ENCODE measurements around the gene RPL10. TPM values are rescaled to one million over a fixed set of nuclear protein-coding genes. Genes with fewer than 3 reads are reported as not detected.

The RPL10 gene
- total RNA-seq, 2 experiments from 2014 or later, result 5,036 to 5,204 TPM

- intact Hi-C loops (cut with DNase I, micrococcal nuclease), result loop anchor here in 1 of 2 experiments (10.0 kb wide), 1 partner anchor 45 kb away; the partner anchor contains the start of gene UBL4A
- ChIA-PET POLR2A (interaction anchor here (1.2 to 1.7 kb wide), 2 partner anchors 41 to 76 kb away, joined by 3 read pairs; partner anchors contain the start of genes FAM3A and RPL10), CTCF (no interaction called here)
- ATAC-seq (ENCODE audit: poor library complexity), result no peak
- H3K27ac Mint-ChIP-seq, result no peak overlapping the region
- DNase-seq, result no peak
- peaks cover 32% of the 10 kb centered on the region for H3K36me3 Mint-ChIP-seq (ENCODE audit: low read depth)
- Histone ChIP-seq H3K4me3 (ENCODE audit: low read length) (no peak overlapping the region), H3K4me1 (ENCODE audit: insufficient read depth, low read length) (peaks cover 63% of the 10 kb centered on the region), H3K36me3 (ENCODE audit: insufficient read depth, low read length) (peaks cover 24% of the 10 kb centered on the region), H3K27me3 (ENCODE audit: control insufficient read depth in 1 of 2, insufficient read depth in 2 of 2, low read length in 2 of 2) (no peaks in the 10 kb centered on the region), H3K27ac (ENCODE audit: low read depth in 1 of 2, low read length in 2 of 2) (no peak overlapping the region), H3K9me3 (ENCODE audit: control insufficient read depth in 1 of 2, insufficient read depth in 1 of 2, low read length in 2 of 2) (no peaks in the 10 kb centered on the region)
- no peaks in the 10 kb centered on the region for H3K27me3 Mint-ChIP-seq
- peak overlapping the region; percentile 56 for H3K4me3 Mint-ChIP-seq
- no peak for TF ChIP-seq CTCF (IDR thresholded peaks at IDR 0.05)
- no peaks in the 10 kb centered on the region for H3K9me3 Mint-ChIP-seq
- H3K4me1 Mint-ChIP-seq (ENCODE audit: low read depth), result peaks cover 12% of the 10 kb centered on the region
Observed at GRCh38 chrX:154439841-154440240, 41.7 kb downstream of the RPL10 start.

- DNase-seq, result no peak
- Mint-ChIP-seq H3K4me1 (ENCODE audit: low read depth) (peaks cover 12% of the 10 kb centered on the region), H3K27me3 (no peaks in the 10 kb centered on the region), H3K9me3 (no peaks in the 10 kb centered on the region), H3K4me3 (peak overlapping the region; percentile 30), H3K27ac (no peak overlapping the region), H3K36me3 (ENCODE audit: low read depth) (peaks cover 24% of the 10 kb centered on the region)
- ChIA-PET CTCF (no interaction called here), POLR2A (interaction anchor here (1.0 to 1.8 kb wide), 7 partner anchors 12 to 75 kb away, joined by 3 to 10 read pairs (median 3); partner anchors contain the start of genes ATP6AP1, FAM3A, LAGE3 and PLXNA3)
- H3K27ac ChIP-seq (ENCODE audit: low read depth in 1 of 2, low read length in 2 of 2), result no peak overlapping the region
- no peak overlapping the region for H3K4me3 ChIP-seq (ENCODE audit: low read length)
- intact Hi-C loops (cut with DNase I, micrococcal nuclease), result no loop called here
- H3K36me3 ChIP-seq (ENCODE audit: insufficient read depth, low read length), result peaks cover 22% of the 10 kb centered on the region
- no peaks in the 10 kb centered on the region for H3K27me3 ChIP-seq (ENCODE audit: control insufficient read depth in 1 of 2, insufficient read depth in 2 of 2, low read length in 2 of 2)
- ATAC-seq (ENCODE audit: poor library complexity), result no peak
- peaks cover 72% of the 10 kb centered on the region for H3K4me1 ChIP-seq (ENCODE audit: insufficient read depth, low read length)
- no peak for TF ChIP-seq CTCF (IDR thresholded peaks at IDR 0.05)
- H3K9me3 ChIP-seq (ENCODE audit: control insufficient read depth in 1 of 2, insufficient read depth in 1 of 2, low read length in 2 of 2), result no peaks in the 10 kb centered on the region
Observed at GRCh38 chrX:154440623-154441357, 42.6 kb downstream of the RPL10 start.

- intact Hi-C loops (cut with DNase I, micrococcal nuclease), result no loop called here
- peak overlapping the region in 1 of 2 donors; percentile 22 for H3K27ac ChIP-seq (ENCODE audit: low read depth in 1 of 2, low read length in 2 of 2)
- no peaks in the 10 kb centered on the region for H3K9me3 ChIP-seq (ENCODE audit: control insufficient read depth in 1 of 2, insufficient read depth in 1 of 2, low read length in 2 of 2)
- no peak for ATAC-seq (ENCODE audit: poor library complexity)
- CTCF ChIA-PET, result no interaction called here
- DNase-seq, result peak in 4 of 14 experiments; percentile 31 to 63 (median 44)
- H3K4me3 Mint-ChIP-seq, result peak overlapping the region; percentile 58
- peaks cover 8% of the 10 kb centered on the region for H3K4me1 Mint-ChIP-seq (ENCODE audit: low read depth)
- no peaks in the 10 kb centered on the region for H3K27me3 ChIP-seq (ENCODE audit: control insufficient read depth in 1 of 2, insufficient read depth in 2 of 2, low read length in 2 of 2)
- peaks cover 16% of the 10 kb centered on the region for H3K36me3 Mint-ChIP-seq (ENCODE audit: low read depth)
- peaks cover 72% of the 10 kb centered on the region for H3K4me1 ChIP-seq (ENCODE audit: insufficient read depth, low read length)
- TF ChIP-seq CTCF (IDR thresholded peaks at IDR 0.05), result no peak
- H3K36me3 ChIP-seq (ENCODE audit: insufficient read depth, low read length), result peaks cover 25% of the 10 kb centered on the region
- no peaks in the 10 kb centered on the region for H3K27me3 Mint-ChIP-seq
- no peaks in the 10 kb centered on the region for H3K9me3 Mint-ChIP-seq
- H3K27ac Mint-ChIP-seq, result peak overlapping the region; percentile 73
- POLR2A ChIA-PET, result interaction anchor here (0.6 to 1.8 kb wide), 6 partner anchors 12 to 63 kb away, joined by 3 to 10 read pairs (median 4); partner anchors contain the start of genes ATP6AP1, LAGE3, PLXNA3 and RPL10
- no peak overlapping the region for H3K4me3 ChIP-seq (ENCODE audit: low read length)
Observed at GRCh38 chrX:154441564-154441963, 43.4 kb downstream of the RPL10 start.
